Esophagus mucosa (tissue), 1 donor: Measurements from ENCODE around the gene NUP54. TPM values are rescaled to one million over a fixed set of nuclear protein-coding genes. Genes with fewer than 3 reads are reported as not detected.

Experiments used
- ATAC-seq: fragments of 200-7000 bp; cut with Tn5 transposase; one replicate; pipeline ENCODE4 v1.9.1; 2020
- total RNA-seq: library from RNA; stranded (reverse); gene quantifications from one replicate; pipeline ENCODE4 v1.2.4, GENCODE V29; 2023
- donor health status: DM: yes; HTN: yes; CAD: no.

The NUP54 gene
- total RNA-seq = 31.7 TPM

- ATAC-seq = peak; percentile 99
Measured at GRCh38 chr4:76148142-76148865, at the start of gene NUP54. Gene NUP54, minus strand, starts transcription at chr4:76148397. Its CDS starts 23 bp downstream, at chr4:76148374.

- ATAC-seq = no peak
Measured at GRCh38 chr4:76197031-76197743, 49.0 kb upstream of the NUP54 start.

- no peak for ATAC-seq
Measured at GRCh38 chr4:76196376-76196775, 48.2 kb upstream of the NUP54 start.

GRCh38 chr4:76195326-76195725, 47.1 kb upstream of the NUP54 start:
- ATAC-seq = no peak

- ATAC-seq = peak; percentile 87
Measured at GRCh38 chr4:76194325-76194724, 46.1 kb upstream of the NUP54 start.

GRCh38 chr4:76192236-76192635, 44.0 kb upstream of the NUP54 start:
- no peak for ATAC-seq

GRCh38 chr4:76188557-76188956, 40.4 kb upstream of the NUP54 start:
- no peak for ATAC-seq

GRCh38 chr4:76188149-76188548, 40.0 kb upstream of the NUP54 start:
- no peak for ATAC-seq

- no peak for ATAC-seq
Measured at GRCh38 chr4:76187152-76187551, 39.0 kb upstream of the NUP54 start.

GRCh38 chr4:76182463-76182862, 34.3 kb upstream of the NUP54 start:
- peak; percentile 45 for ATAC-seq

GRCh38 chr4:76179398-76180318, 31.5 kb upstream of the NUP54 start:
- peak; percentile 86 for ATAC-seq

- ATAC-seq = no peak
Measured at GRCh38 chr4:76178296-76178695, 30.1 kb upstream of the NUP54 start.

- ATAC-seq = no peak
Measured at GRCh38 chr4:76177709-76178108, 29.5 kb upstream of the NUP54 start.

- no peak for ATAC-seq
Measured at GRCh38 chr4:76175336-76175735, 27.1 kb upstream of the NUP54 start.

- ATAC-seq = no peak
Measured at GRCh38 chr4:76174216-76174615, 26.0 kb upstream of the NUP54 start.

GRCh38 chr4:76168688-76169087, 20.5 kb upstream of the NUP54 start:
- no peak for ATAC-seq

GRCh38 chr4:76166480-76166879, 18.3 kb upstream of the NUP54 start:
- no peak for ATAC-seq

- ATAC-seq = no peak
Measured at GRCh38 chr4:76160355-76160754, 12.2 kb upstream of the NUP54 start.

GRCh38 chr4:76156635-76157034, 8.4 kb upstream of the NUP54 start:
- no peak for ATAC-seq

GRCh38 chr4:76155979-76156378, 7.8 kb upstream of the NUP54 start:
- ATAC-seq = no peak

GRCh38 chr4:76153356-76153755, 5.2 kb upstream of the NUP54 start:
- no peak for ATAC-seq

GRCh38 chr4:76147454-76148141, 599 bp downstream of the NUP54 start:
- ATAC-seq = peak; percentile 76

- ATAC-seq = no peak
Measured at GRCh38 chr4:76144546-76144945, 3.7 kb downstream of the NUP54 start.
